HG03439 (cell line): ENCODE results near the gene FXYD6.

ENCODE experiments used
- ATAC-seq: cut with Tn5 transposase; IDR thresholded peaks from one replicate; pipeline ENCODE4 v1.9.1; 2021; ENCODE audit warnings: mild to moderate bottlenecking, moderate library complexity; ENCODE audit not compliant: unreplicated experiment

Gene FXYD6

GRCh38 chr11:117851106-117851505, 25.4 kb downstream of the FXYD6 start:
- ATAC-seq: no peak

- ATAC-seq: no peak
These were observed 26.6 kb downstream of the FXYD6 start for GRCh38 chr11:117849781-117850414.

GRCh38 chr11:117843666-117844484, 32.6 kb downstream of the FXYD6 start:
- no peak for ATAC-seq

- ATAC-seq: no peak
These were observed 34.1 kb downstream of the FXYD6 start for GRCh38 chr11:117842131-117842941.

- ATAC-seq: no peak
These were observed 34.9 kb downstream of the FXYD6 start for GRCh38 chr11:117841551-117842031.

GRCh38 chr11:117840881-117841550, 35.4 kb downstream of the FXYD6 start:
- ATAC-seq: no peak

GRCh38 chr11:117839936-117840813, 36.3 kb downstream of the FXYD6 start:
- no peak for ATAC-seq

GRCh38 chr11:117839380-117839881, 37.0 kb downstream of the FXYD6 start:
- ATAC-seq: no peak

GRCh38 chr11:117838901-117839300, 37.6 kb downstream of the FXYD6 start:
- ATAC-seq: no peak

- no peak for ATAC-seq
These were observed 38.7 kb downstream of the FXYD6 start for GRCh38 chr11:117837791-117838190.

GRCh38 chr11:117837070-117837776, 39.2 kb downstream of the FXYD6 start:
- ATAC-seq: no peak

- no peak for ATAC-seq
These were observed 40.1 kb downstream of the FXYD6 start for GRCh38 chr11:117836077-117836960.

GRCh38 chr11:117835576-117835975, 40.9 kb downstream of the FXYD6 start:
- no peak for ATAC-seq

GRCh38 chr11:117834838-117835443, 41.5 kb downstream of the FXYD6 start:
- no peak for ATAC-seq

- ATAC-seq: no peak
These were observed 42.2 kb downstream of the FXYD6 start for GRCh38 chr11:117834068-117834810.

- ATAC-seq: no peak
These were observed 43.0 kb downstream of the FXYD6 start for GRCh38 chr11:117833401-117833891.

- no peak for ATAC-seq
These were observed 43.9 kb downstream of the FXYD6 start for GRCh38 chr11:117832511-117832910.
